Activated CD8-positive, alpha-beta T cell treated with anti-CD3 and anti-CD28 coated beads for 36 hours (primary cell): ENCODE data around the gene NRL. TPM values are rescaled to one million over a fixed set of nuclear protein-coding genes. Genes with fewer than 3 reads are reported as not detected.

Source experiments
- ATAC-seq: fragments of 200-7000 bp; cut with Tn5 transposase; one replicate; pipeline ENCODE4 v1.10.0; 2021; ENCODE audit warnings: mild to moderate bottlenecking, moderate library complexity
- CTCF ChIA-PET: fragments of 350-600 bp; sonication (Branson Sonifier 250); formaldehyde crosslinking; loops from one replicate; lab custom pipeline; 2021; ENCODE audit warnings: antibody characterized with exemption; lab: Charles Lee
- POLR2A ChIA-PET: fragments of 350-600 bp; sonication (Branson Sonifier 250); formaldehyde crosslinking; loops from one replicate; lab custom pipeline; 2021; ENCODE audit warnings: antibody characterized with exemption; lab: Charles Lee
- DNase-seq: peaks from one replicate; pipeline ENCODE4 v3.0.0-alpha.2; 2020
- H3K27ac Mint-ChIP-seq: one replicate; pipeline ENCODE4 v1.8.0; 2021; ENCODE audit warnings: mild to moderate bottlenecking, mixed read lengths
- H3K27me3 Mint-ChIP-seq: one replicate; pipeline ENCODE4 v1.8.0; 2021; ENCODE audit warnings: mixed read lengths
- H3K36me3 Mint-ChIP-seq: one replicate; pipeline ENCODE4 v1.8.0; 2021; ENCODE audit warnings: low read depth, mixed read lengths
- H3K4me1 Mint-ChIP-seq: one replicate; pipeline ENCODE4 v1.8.0; 2021; ENCODE audit warnings: low read depth, mixed read lengths
- H3K4me3 Mint-ChIP-seq: one replicate; pipeline ENCODE4 v1.8.0; 2021; ENCODE audit warnings: mild to moderate bottlenecking, moderate library complexity, mixed read lengths
- H3K9me3 Mint-ChIP-seq: one replicate; pipeline ENCODE4 v1.8.0; 2021; ENCODE audit warnings: mixed read lengths
- intact Hi-C: fragments of 100-400 bp; cut with micrococcal nuclease; formaldehyde crosslinking; loops from one replicate; pipeline ENCODE4 v1.10.0; 2022
- total RNA-seq, 2 experiments: library from RNA; stranded (reverse); gene quantifications; one replicate each; pipeline ENCODE4 v1.2.3, GENCODE V29; 2021
- TF ChIP-seq, protein P1 (sequence below): fragments of 200-600 bp; IDR thresholded peaks from one replicate; pipeline ENCODE4 v1.8.0; 2022; ENCODE audit warnings: antibody characterized with exemption, mild to moderate bottlenecking

NRL gene
- total RNA-seq, 2 experiments from 2014 or later = 1.8 to 2.5 TPM

- Mint-ChIP-seq H3K36me3 (peaks cover 57% of the 10 kb centered on the region), H3K4me3 (no peak overlapping the region), H3K27me3 (no peaks in the 10 kb centered on the region), H3K27ac (no peak overlapping the region), H3K9me3 (no peaks in the 10 kb centered on the region), H3K4me1 (peaks cover 25% of the 10 kb centered on the region)
- intact Hi-C loops = no loop called here
- no peak for ATAC-seq
- TF ChIP-seq, protein P1, sequence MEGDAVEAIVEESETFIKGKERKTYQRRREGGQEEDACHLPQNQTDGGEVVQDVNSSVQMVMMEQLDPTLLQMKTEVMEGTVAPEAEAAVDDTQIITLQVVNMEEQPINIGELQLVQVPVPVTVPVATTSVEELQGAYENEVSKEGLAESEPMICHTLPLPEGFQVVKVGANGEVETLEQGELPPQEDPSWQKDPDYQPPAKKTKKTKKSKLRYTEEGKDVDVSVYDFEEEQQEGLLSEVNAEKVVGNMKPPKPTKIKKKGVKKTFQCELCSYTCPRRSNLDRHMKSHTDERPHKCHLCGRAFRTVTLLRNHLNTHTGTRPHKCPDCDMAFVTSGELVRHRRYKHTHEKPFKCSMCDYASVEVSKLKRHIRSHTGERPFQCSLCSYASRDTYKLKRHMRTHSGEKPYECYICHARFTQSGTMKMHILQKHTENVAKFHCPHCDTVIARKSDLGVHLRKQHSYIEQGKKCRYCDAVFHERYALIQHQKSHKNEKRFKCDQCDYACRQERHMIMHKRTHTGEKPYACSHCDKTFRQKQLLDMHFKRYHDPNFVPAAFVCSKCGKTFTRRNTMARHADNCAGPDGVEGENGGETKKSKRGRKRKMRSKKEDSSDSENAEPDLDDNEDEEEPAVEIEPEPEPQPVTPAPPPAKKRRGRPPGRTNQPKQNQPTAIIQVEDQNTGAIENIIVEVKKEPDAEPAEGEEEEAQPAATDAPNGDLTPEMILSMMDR = no peak
- POLR2A ChIA-PET = interaction anchor here (0.6 to 10.7 kb wide), 9 partner anchors 11 to 157 kb away, joined by 3 to 178 read pairs (median 3); partner anchors contain the start of genes GMPR2, IRF9 and PSME1
- no peak for DNase-seq
- CTCF ChIA-PET = interaction anchor here (0.8 to 8.0 kb wide), 3 partner anchors 9 to 32 kb away, joined by 3 to 91 read pairs (median 3); partner anchors contain the start of genes IRF9 and PSME1
These were observed 36.8 kb upstream of the NRL start for GRCh38 chr14:24151404-24152080.

DNA sequence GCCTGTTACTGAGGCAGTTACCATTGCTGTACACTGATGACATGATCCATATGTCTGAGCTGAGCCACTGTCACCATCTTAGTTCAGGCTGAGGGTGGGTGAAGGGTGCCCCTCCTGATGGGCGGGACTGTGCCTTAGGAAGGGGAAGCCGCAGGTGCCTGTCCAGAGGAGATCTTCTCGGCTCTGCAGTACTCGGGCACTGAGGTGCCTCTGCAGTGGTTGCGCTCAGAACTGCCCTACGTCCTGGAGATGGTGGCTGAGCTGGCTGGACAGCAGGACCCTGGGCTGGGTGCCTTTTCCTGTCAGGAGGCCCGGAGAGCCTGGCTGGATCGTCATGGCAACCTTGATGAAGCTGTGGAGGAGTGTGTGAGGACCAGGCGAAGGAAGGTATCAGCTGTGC, 36.2 kb upstream of the NRL start:
- Mint-ChIP-seq H3K4me3 (no peak overlapping the region), H3K27ac (no peak overlapping the region), H3K4me1 (peaks cover 25% of the 10 kb centered on the region), H3K36me3 (peaks cover 57% of the 10 kb centered on the region), H3K9me3 (no peaks in the 10 kb centered on the region), H3K27me3 (no peaks in the 10 kb centered on the region)
- ChIA-PET POLR2A (interaction anchor here (0.6 to 10.7 kb wide), 9 partner anchors 10 to 123 kb away, joined by 3 to 178 read pairs (median 3); partner anchors contain the start of genes EMC9, GMPR2, IPO4 and IRF9), CTCF (interaction anchor here (0.8 to 8.0 kb wide), 2 partner anchors 10 to 15 kb away, joined by 3 to 91 read pairs; partner anchors contain the start of genes IRF9 and PSME1)
- intact Hi-C loops = no loop called here
- TF ChIP-seq, protein P1 = no peak
- ATAC-seq (no peak), DNase-seq (no peak)

DNA sequence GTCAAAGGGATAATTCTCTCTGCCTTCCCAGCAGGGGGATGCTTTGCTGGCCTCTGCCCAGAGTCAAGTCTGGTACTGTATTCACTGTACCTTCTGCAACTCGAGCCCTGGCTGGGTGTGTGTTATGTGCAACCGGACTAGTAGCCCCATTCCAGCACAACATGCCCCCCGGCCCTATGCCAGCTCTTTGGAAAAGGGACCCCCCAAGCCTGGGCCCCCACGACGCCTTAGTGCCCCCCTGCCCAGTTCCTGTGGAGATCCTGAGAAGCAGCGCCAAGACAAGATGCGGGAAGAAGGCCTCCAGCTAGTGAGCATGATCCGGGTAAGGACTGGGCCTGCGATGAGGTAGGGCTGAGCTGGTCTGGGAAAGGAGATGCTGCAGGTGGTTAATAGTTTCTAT, 35.8 kb upstream of the NRL start:
- ATAC-seq (no peak), DNase-seq (no peak)
- Mint-ChIP-seq H3K36me3 (peaks cover 57% of the 10 kb centered on the region), H3K27me3 (no peaks in the 10 kb centered on the region), H3K4me3 (no peak overlapping the region), H3K4me1 (peaks cover 30% of the 10 kb centered on the region), H3K9me3 (no peaks in the 10 kb centered on the region), H3K27ac (peak overlapping the region; percentile 12)
- TF ChIP-seq, protein P1 = no peak
- POLR2A ChIA-PET = interaction anchor here (0.7 to 10.7 kb wide), 8 partner anchors 9 to 93 kb away, joined by 3 to 178 read pairs (median 4); partner anchors contain the start of genes DCAF11, EMC9, GMPR2 and IPO4
- intact Hi-C loops = no loop called here
- CTCF ChIA-PET = interaction anchor here (8.0 kb wide), 1 partner anchor 10 kb away, joined by 91 read pairs; the partner anchor contains the start of gene IRF9

DNA sequence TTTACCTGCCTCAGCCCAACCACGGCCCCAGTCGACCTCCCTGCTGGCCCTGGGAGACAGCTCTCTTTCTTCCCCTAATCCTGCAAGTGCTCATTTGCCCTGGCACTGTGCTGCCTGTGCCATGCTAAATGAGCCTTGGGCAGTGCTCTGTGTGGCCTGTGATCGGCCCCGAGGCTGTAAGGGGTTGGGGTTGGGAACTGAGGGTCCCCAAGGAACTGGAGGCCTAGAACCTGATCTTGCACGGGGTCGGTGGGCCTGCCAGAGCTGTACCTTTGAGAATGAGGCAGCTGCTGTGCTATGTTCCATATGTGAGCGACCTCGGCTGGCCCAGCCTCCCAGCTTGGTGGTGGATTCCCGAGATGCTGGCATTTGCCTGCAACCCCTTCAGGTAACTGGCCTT, 35.3 kb upstream of the NRL start:
- peaks cover 56% of the 10 kb centered on the region for H3K36me3 Mint-ChIP-seq

More for the DNA sequence above, 35.3 kb upstream of the NRL start:
- Mint-ChIP-seq H3K4me1 (peaks cover 35% of the 10 kb centered on the region), H3K9me3 (no peaks in the 10 kb centered on the region), H3K27me3 (no peaks in the 10 kb centered on the region), H3K4me3 (no peak overlapping the region), H3K27ac (peak overlapping the region; percentile 12)
- no peak for DNase-seq
- CTCF ChIA-PET = interaction anchor here (8.0 kb wide), 1 partner anchor 11 kb away, joined by 91 read pairs; the partner anchor contains the start of gene IRF9
- TF ChIP-seq, protein P1 = no peak
- intact Hi-C loops = no loop called here
- no peak for ATAC-seq
- POLR2A ChIA-PET = interaction anchor here (0.7 to 10.7 kb wide), 8 partner anchors 9 to 92 kb away, joined by 3 to 178 read pairs (median 4); partner anchors contain the start of genes DCAF11, EMC9, IPO4 and IRF9
